WERI-Rb-1 (cell line): ENCODE measurements around the gene DTYMK.

Experiments used
- DNase-seq: peaks from one replicate; pipeline ENCODE4 v3.0.0-alpha.2; 2020
- H3K27ac ChIP-seq: fragments of 250-450 bp; sonication (Bioruptor Pico); 2 replicates; pipeline ENCODE4 v1.5.1; 2020; ENCODE audit warnings: mild to moderate bottlenecking, moderate library complexity
- H3K27me3 ChIP-seq: fragments of 250-450 bp; sonication (Bioruptor Pico); 2 replicates; pipeline ENCODE4 v1.5.1; 2021; ENCODE audit warnings: mild to moderate bottlenecking, low read depth, moderate library complexity; ENCODE audit not compliant: insufficient read depth, severe bottlenecking
- H3K36me3 ChIP-seq: fragments of 250-450 bp; sonication (Bioruptor Pico); 2 replicates; pipeline ENCODE4 v1.5.1; 2020; ENCODE audit warnings: mild to moderate bottlenecking, moderate library complexity
- H3K4me3 ChIP-seq: 2 replicates; pipeline ENCODE4 v1.5.1; 2011; ENCODE audit warnings: low read depth, mild to moderate bottlenecking, control low read depth, low read length
- H3K9me3 ChIP-seq: fragments of 250-450 bp; sonication (Bioruptor Pico); 2 replicates; pipeline ENCODE4 v1.5.1; 2021; ENCODE audit warnings: mild to moderate bottlenecking, moderate library complexity; ENCODE audit not compliant: severe bottlenecking
- CTCF ChIP-seq: IDR thresholded peaks from 2 replicates; pipeline ENCODE4 v1.5.1; 2011; ENCODE audit warnings: low read depth, mild to moderate bottlenecking, control low read depth, inconsistent platforms, low read length

The DTYMK gene

GRCh38 chr2:241640165-241640795, 46.3 kb downstream of the DTYMK start:
- peaks cover 18% of the 10 kb centered on the region for H3K36me3 ChIP-seq
- DNase-seq = no peak
- H3K9me3 ChIP-seq = no peaks in the 10 kb centered on the region
- H3K27me3 ChIP-seq = no peaks in the 10 kb centered on the region
- no peak overlapping the region for H3K4me3 ChIP-seq
- no peak overlapping the region for H3K27ac ChIP-seq
- no peak for TF ChIP-seq CTCF

- no peak overlapping the region for H3K27ac ChIP-seq
- peaks cover 24% of the 10 kb centered on the region for H3K36me3 ChIP-seq
- H3K27me3 ChIP-seq = no peaks in the 10 kb centered on the region
- no peak for DNase-seq
- no peaks in the 10 kb centered on the region for H3K9me3 ChIP-seq
- no peak for TF ChIP-seq CTCF
- H3K4me3 ChIP-seq = no peak overlapping the region
Observed at GRCh38 chr2:241639385-241639784, 47.2 kb downstream of the DTYMK start.

- no peaks in the 10 kb centered on the region for H3K9me3 ChIP-seq
- no peak for DNase-seq
- H3K27me3 ChIP-seq = no peaks in the 10 kb centered on the region
- peaks cover 29% of the 10 kb centered on the region for H3K36me3 ChIP-seq
- no peak overlapping the region for H3K4me3 ChIP-seq
- H3K27ac ChIP-seq = no peak overlapping the region
- TF ChIP-seq CTCF = no peak
Observed at GRCh38 chr2:241638940-241639339, 47.7 kb downstream of the DTYMK start.

- H3K27ac ChIP-seq = peak overlapping the region; percentile 97
- DNase-seq = no peak
Observed at GRCh38 chr2:241637795-241638660, 48.6 kb downstream of the DTYMK start.

GRCh38 chr2:241637018-241637794, 49.4 kb downstream of the DTYMK start, which contains the start of the genes ATG4B and THAP4:
Gene ATG4B (plus strand): TSS chr2:241637693. CDS start chr2:241637715, 22 bp downstream.
Gene THAP4 (minus strand): TSS chr2:241637158. CDS start chr2:241637017, 141 bp downstream.
- no peaks in the 10 kb centered on the region for H3K27me3 ChIP-seq
- H3K9me3 ChIP-seq = no peaks in the 10 kb centered on the region
- peak within 1 kb of the TSS; percentile 66 for H3K4me3 ChIP-seq
- H3K36me3 ChIP-seq = peaks cover 46% of the 10 kb centered on the region
- TF ChIP-seq CTCF = no peak
- H3K27ac ChIP-seq = peak within 1 kb of the TSS; percentile 97
- DNase-seq = peak; percentile 86

More at GRCh38 chr2:241637795-241638660, 48.6 kb downstream of the DTYMK start:
- no peak for TF ChIP-seq CTCF
- H3K9me3 ChIP-seq = no peaks in the 10 kb centered on the region
- no peaks in the 10 kb centered on the region for H3K27me3 ChIP-seq
- peaks cover 38% of the 10 kb centered on the region for H3K36me3 ChIP-seq
- H3K4me3 ChIP-seq = peak overlapping the region; percentile 66
